Left lung (tissue), 10 donors: ENCODE results near the gene LYVE1. TPM values are rescaled to one million over a fixed set of nuclear protein-coding genes. Genes with fewer than 3 reads are reported as not detected.

Experiments used
- ATAC-seq: fragments of 200-7000 bp; cut with Tn5 transposase; one replicate; pipeline ENCODE4 v1.9.1; 2020; ENCODE audit warnings: moderate library complexity
- DNase-seq, 4 donors: peaks; one replicate each; pipeline ENCODE4 v3.0.0-alpha.2; 2013 to 2020
- H3K27ac ChIP-seq, 2 donors: fragments of 200-600 bp; sonication (generic) in 1 of 2; one replicate each; pipeline versions ENCODE4 v1.5.0 to v1.8.0; 2020 to 2021
- H3K27me3 ChIP-seq, 2 donors: fragments of 200-600 bp; sonication (generic) in 1 of 2; one replicate each; pipeline versions ENCODE4 v1.5.0 to v1.8.0; 2020 to 2021
- H3K36me3 ChIP-seq, 2 donors: fragments of 200-600 bp; sonication (generic) in 1 of 2; one replicate each; pipeline versions ENCODE4 v1.5.0 to v1.8.0; 2020 to 2021
- H3K4me1 ChIP-seq, 2 donors: fragments of 200-600 bp; one replicate each; pipeline ENCODE4 v1.8.0; 2021
- H3K4me3 ChIP-seq, 2 donors: fragments of 200-600 bp; sonication (generic) in 1 of 2; one replicate each; pipeline versions ENCODE4 v1.5.0 to v1.8.0; 2020 to 2021; ENCODE audit warnings: mild to moderate bottlenecking in 1 of 2
- H3K9me3 ChIP-seq, 2 donors: fragments of 200-600 bp; sonication (generic) in 1 of 2; one replicate each; pipeline versions ENCODE4 v1.5.0 to v1.8.0; 2020 to 2021
- CTCF ChIP-seq, 2 donors: fragments of 200-600 bp; sonication (generic) in 1 of 2; IDR thresholded peaks; one replicate each; pipeline versions ENCODE4 v1.5.0 to v1.8.0; 2021; ENCODE audit warnings: antibody characterized with exemption in 2 of 2
- intact Hi-C, 2 donors: fragments of 100-400 bp; cut with DNase I; formaldehyde crosslinking; loops; one replicate each; pipeline versions ENCODE4 v1.11.2 to v1.14.2; 2022
- polyA plus RNA-seq, 6 donors: library from polyadenylated mRNA; unstranded; fragments of 120-200 nt; gene quantifications; one replicate each; pipeline ENCODE4 v1.2.1, GENCODE V29; 2013; ENCODE audit not compliant: insufficient read length in 6 of 6
- total RNA-seq, 2 donors: library from RNA; stranded (reverse); fragmentation: NEBNext Ultra II Directional; extraction: Animal tissue kit (Norgen Biotek cat#: 25700); gene quantifications; one replicate each; pipeline ENCODE4 v1.2.1, GENCODE V29; 2021
- donor health status: DM: no; HTN: yes; CAD: no.
- donor health status: DM: no; HTN: no; CAD: no.

LYVE1 gene
- total and polyA plus RNA-seq, 8 donors: 40.5 to 219 (median 166) TPM

- H3K4me1 ChIP-seq: peaks cover 24 to 62% of the 10 kb centered on the region in 2 donors
Measured at GRCh38 chr11:10579700-10580099, 11.2 kb upstream of the LYVE1 start.

DNA sequence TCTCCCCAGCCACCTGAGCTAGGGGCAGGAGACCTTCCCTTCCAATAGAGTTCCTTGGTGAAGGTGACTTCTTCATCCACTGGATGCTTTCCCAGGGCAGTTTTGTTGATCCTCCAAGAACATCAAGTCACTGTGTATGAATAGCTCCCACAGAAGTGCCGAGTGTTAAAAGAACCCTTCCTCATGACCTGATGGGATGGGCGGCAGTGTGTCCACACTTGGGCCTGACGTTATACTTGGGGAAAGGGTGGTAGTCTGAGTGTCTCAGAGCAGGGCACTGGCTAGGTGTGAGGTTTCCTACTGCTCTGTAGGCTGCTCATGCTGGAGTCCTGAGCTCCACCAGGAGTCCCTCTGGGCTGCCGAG, 7.6 kb upstream of the LYVE1 start:
- no peaks in the 10 kb centered on the region for H3K27me3 ChIP-seq
- intact Hi-C loops: no loop called here
- DNase-seq (no peak), ATAC-seq (no peak)
- peaks cover 0 to 24% of the 10 kb centered on the region in 2 donors for H3K36me3 ChIP-seq
- no peak for TF ChIP-seq CTCF (IDR thresholded peaks at IDR 0.05)
- no peaks in the 10 kb centered on the region for H3K9me3 ChIP-seq
- no peak overlapping the region for H3K4me3 ChIP-seq
- no peak overlapping the region for H3K27ac ChIP-seq
- H3K4me1 ChIP-seq: peaks cover 7 to 34% of the 10 kb centered on the region in 2 donors

More at GRCh38 chr11:10579700-10580099, 11.2 kb upstream of the LYVE1 start:
- Histone ChIP-seq H3K36me3 (peaks cover 0 to 24% of the 10 kb centered on the region in 2 donors), H3K9me3 (no peaks in the 10 kb centered on the region), H3K27me3 (no peaks in the 10 kb centered on the region), H3K4me3 (no peak overlapping the region), H3K27ac (peak overlapping the region in 1 of 2 donors; percentile 93)
- intact Hi-C loops: loop anchor here in 1 of 2 donors (10.0 kb wide), 1 partner anchor 75 kb away; no protein-coding TSS in a partner anchor
- DNase-seq: no peak
- TF ChIP-seq CTCF (IDR thresholded peaks at IDR 0.05): no peak
- no peak for ATAC-seq

GRCh38 chr11:10575346-10576034, 7.0 kb upstream of the LYVE1 start:
- no peak overlapping the region for H3K4me3 ChIP-seq
- intact Hi-C loops: no loop called here
- no peak for TF ChIP-seq CTCF (IDR thresholded peaks at IDR 0.05)
- DNase-seq (no peak), ATAC-seq (no peak)
- H3K27me3 ChIP-seq: no peaks in the 10 kb centered on the region
- H3K27ac ChIP-seq: no peak overlapping the region
- H3K4me1 ChIP-seq: peaks cover 1 to 28% of the 10 kb centered on the region in 2 donors
- no peaks in the 10 kb centered on the region for H3K9me3 ChIP-seq
- H3K36me3 ChIP-seq: peaks cover 0 to 24% of the 10 kb centered on the region in 2 donors

DNA sequence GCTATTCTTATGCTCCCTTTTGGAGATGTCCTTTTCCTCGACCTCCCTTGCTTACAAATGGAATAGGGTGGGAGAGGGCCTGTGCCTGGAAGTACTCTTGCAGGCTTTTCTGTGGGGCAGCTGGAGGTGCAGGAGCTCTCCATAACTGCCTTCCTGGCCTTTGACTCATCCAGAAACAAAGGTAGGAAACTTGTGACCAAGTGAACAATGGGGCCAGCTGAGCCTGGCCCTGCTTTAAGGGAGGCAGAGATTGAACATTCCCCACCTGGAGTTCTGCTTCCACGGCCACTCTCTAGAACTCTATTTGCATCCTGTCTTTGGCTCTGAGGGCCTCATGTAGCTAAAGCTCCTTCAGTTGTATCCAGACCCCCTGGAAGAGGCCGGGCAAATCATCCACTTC, 5.1 kb upstream of the LYVE1 start:
- Histone ChIP-seq H3K27me3 (no peaks in the 10 kb centered on the region), H3K36me3 (peaks cover 0 to 24% of the 10 kb centered on the region in 2 donors), H3K4me1 (peaks cover 0 to 26% of the 10 kb centered on the region in 2 donors), H3K27ac (no peak overlapping the region), H3K9me3 (no peaks in the 10 kb centered on the region), H3K4me3 (no peak overlapping the region)
- no peak for ATAC-seq
- no peak for DNase-seq
- intact Hi-C loops: no loop called here
- TF ChIP-seq CTCF (IDR thresholded peaks at IDR 0.05): no peak

DNA sequence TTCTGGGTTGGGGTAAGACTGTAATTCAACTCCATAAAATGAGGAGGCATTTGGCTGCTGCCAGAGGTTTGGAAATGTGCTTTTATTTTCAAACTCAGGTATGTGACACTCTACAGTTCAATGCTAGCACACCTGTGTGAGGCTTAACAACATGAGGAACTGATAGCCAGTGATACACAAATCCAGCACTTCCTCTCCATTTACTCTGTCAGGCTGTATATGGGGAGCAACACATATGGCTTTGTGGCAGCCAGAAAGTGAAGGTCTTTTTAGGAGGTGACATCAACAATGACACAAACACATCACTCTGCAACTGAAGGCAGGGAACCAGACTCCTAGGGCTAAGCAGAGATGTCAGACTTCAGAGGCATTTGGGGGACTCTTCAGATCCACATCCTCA, 4.6 kb upstream of the LYVE1 start:
- H3K4me3 ChIP-seq: no peak overlapping the region
- peaks cover 0 to 24% of the 10 kb centered on the region in 2 donors for H3K36me3 ChIP-seq
- no peak for ATAC-seq
- H3K27ac ChIP-seq: no peak overlapping the region
- no peaks in the 10 kb centered on the region for H3K9me3 ChIP-seq
- H3K4me1 ChIP-seq: peaks cover 0 to 26% of the 10 kb centered on the region in 2 donors
- intact Hi-C loops: no loop called here
- no peaks in the 10 kb centered on the region for H3K27me3 ChIP-seq
- no peak for DNase-seq
- no peak for TF ChIP-seq CTCF (IDR thresholded peaks at IDR 0.05)
